CD1c-positive myeloid dendritic cell (primary cell): ENCODE data around the gene KCTD19.

Experiments used
- DNase-seq: peaks from one replicate; pipeline ENCODE4 v3.0.0-alpha.2; 2016; ENCODE audit errors: extremely low spot score

KCTD19 gene

DNA sequence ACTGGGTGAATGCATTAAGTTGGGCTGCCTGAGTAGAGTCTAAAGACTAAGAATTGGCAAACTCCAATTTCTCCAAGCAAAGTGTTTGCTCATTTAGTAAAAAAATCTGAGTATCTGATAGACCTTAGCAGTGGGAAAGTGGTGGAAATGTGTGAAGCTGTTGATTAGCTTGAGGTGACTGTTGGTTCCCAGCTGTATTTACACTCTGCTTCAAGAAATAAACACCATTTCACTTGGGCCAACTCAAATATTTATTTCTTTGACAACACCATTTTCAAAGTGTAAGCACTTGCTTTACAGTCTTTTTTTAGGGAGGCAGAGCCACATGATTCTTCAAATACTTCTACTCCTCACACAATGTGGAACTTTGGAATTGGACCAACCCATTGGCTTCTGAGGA lies 8.7 kb downstream of the KCTD19 start:
- no peak for DNase-seq

DNA sequence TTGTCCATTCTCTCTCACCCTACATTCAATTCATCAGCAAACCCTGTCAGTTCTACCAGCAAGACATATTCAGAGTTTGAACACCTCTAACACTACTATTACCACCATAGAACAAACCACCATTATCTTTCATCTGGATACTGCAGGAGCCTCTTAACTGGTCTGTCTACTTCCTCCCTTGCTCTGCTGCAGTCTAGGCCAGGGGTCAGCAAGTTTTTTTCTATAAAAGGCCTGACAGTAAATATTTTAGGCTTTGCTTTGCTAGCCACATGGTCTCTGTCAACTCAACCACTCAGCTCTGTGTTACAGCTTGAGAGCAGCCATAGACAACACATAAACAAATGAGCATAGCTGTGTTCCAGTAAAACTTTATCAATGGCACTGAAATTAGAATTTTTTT lies 13.8 kb downstream of the KCTD19 start:
- DNase-seq, result no peak

DNA sequence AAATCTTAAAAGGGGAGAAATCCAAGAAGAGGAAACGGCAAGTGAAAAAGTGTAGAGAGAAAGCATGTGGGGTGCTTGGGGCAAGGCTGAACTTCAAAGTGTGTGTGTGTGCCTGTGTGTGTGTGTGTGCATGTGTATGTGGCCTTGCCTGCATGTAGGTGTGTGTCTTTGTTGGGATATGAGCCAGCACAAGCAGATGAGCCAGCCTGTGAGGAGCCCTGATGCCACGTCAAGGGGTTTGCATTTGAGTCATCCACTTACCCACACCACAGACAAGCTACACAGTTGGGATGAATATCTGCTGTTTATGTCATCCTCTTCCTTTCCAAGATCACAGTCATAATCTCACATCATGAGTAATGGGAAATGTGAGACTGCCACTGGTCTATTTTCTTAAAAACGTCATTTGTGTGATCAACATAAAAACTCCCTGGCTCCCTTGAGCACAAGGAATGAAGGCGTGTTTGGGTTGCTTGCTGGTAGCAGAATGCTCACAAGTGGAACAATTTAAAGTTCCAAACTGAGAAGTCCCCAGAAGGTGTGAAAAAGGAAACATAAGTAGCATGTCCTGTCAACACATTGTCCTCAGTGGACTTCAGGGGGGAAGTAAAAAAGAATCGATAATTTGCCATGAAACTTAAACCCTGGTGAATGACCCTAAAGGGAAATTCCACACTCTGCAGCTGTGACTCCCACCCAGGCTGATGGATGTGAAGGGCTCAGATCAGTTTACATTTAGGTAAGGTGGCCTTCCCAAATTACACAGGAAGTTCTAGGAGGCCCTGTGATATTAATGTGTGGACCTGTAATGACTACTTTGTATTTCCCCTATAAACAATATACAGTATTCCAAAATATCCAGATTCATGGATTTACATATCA lies 14.7 kb downstream of the KCTD19 start:
- peak; percentile 27 for DNase-seq

DNA sequence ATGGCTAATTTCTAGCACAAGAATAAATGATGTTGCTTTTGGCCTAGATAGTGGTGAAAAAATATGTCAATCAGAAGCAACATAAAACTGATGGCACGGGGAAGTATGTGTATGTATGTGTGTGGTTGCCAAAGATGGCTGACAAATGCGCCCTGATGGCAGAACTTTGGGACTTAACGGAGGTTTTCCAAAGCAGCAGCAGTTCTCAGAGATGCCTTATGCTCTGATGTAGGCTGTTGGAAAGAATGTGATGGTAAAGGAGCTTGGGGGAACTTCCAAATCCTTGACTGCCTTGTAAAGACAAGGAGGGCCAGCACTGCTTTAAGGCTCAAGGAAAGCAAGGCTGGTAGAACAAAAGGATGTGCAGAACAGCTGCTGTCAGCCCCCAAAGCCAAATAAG lies 16.0 kb downstream of the KCTD19 start:
- DNase-seq, result no peak

DNA sequence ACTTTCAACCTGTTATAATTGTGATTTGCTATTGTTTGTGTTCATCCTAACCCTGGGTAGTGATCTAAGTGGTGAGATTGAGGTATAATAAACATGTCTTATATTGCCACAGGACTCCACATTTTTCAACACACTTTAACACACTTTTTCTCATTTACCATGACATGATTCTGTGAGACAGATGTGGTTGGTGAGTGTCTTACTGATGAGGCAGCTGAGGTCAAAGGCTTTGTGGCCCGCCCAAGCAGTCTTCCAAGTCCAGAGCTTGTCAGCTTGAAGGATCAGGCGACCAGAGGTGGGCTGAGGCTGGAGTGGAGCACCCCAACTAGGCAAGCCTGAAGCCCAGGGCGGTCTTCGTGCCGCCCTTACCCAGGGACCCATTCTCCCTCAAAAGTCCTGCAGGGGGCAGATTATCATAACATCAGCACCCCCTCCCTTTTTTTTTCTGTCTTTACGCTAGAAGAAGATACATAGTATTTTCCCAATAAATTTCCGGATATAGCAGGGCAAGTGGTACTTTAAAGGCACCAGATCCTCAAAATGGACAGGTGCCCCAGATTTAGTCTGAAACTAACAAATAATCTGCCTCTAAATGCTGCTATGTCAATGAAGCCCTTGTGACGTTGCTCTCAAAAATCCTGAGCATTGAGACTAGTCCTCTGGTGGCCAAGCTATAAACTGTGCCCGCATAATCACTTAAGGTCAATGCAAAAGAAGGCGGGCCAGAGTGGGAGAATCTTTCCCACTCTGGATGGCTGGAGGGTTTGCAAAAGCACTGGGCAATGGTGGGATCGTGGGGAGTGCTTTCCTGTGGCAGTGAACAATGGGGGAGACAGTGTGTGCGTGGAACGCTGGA lies 21.1 kb downstream of the KCTD19 start:
- DNase-seq, result no peak

DNA sequence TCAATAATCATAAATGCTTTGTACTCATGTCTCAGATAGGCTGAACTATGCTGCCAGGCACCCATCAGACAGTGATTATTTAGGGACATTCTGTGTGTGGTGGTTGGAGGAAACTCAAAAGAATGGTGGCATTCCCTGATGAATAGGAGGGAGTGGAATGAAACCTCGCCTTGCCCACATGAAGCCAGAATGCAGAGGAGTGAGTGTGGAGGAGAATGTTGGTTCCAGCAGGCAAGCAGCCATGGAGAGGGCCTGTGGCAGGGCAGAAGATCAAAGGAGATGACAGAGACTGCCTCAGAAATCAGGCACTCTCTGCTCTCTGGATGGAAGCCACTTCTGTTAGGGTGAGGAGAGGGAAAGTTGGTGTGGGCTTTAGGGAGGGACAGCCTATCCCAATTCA lies 22.5 kb downstream of the KCTD19 start:
- DNase-seq, result no peak

DNA sequence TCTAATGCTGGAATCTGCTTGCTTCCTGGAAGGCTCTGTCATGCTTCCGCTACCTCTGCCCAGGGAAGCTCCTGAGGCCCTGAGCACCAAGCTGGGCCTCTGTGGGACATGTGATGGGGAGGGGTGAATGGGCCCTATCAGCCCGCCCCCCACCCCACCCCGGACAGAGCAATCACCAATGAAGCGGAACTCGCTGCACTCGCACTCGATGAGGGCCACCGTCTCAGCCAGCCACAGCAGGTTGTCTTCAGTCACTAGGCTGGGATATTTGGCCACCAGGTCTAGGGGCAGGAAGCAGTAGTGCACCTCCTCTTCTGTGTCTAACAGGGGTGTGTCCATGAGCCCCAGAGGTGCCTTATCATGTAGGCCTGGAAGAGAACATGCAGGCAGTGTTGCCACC lies 23.6 kb downstream of the KCTD19 start:
- DNase-seq, result no peak

DNA sequence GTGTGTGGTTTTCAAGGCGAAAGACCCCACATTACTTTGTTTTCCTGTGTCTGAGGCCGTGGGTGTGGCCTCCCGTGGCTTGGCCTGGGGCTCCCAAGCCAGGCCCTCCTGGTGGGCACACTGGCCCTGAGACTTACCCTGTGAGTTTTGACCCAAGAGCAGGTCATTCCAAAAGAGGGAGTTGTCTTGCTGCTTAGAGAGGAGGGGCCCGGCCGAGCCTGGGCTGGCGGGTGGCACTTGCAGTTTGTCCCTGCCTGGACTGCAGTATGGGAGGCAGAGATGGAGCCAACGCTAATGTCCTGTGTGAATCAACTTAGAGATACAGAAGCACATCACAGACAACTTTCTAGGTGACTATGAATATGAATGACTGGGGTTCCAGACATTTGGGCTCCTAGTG lies 24.5 kb downstream of the KCTD19 start:
- no peak for DNase-seq

DNA sequence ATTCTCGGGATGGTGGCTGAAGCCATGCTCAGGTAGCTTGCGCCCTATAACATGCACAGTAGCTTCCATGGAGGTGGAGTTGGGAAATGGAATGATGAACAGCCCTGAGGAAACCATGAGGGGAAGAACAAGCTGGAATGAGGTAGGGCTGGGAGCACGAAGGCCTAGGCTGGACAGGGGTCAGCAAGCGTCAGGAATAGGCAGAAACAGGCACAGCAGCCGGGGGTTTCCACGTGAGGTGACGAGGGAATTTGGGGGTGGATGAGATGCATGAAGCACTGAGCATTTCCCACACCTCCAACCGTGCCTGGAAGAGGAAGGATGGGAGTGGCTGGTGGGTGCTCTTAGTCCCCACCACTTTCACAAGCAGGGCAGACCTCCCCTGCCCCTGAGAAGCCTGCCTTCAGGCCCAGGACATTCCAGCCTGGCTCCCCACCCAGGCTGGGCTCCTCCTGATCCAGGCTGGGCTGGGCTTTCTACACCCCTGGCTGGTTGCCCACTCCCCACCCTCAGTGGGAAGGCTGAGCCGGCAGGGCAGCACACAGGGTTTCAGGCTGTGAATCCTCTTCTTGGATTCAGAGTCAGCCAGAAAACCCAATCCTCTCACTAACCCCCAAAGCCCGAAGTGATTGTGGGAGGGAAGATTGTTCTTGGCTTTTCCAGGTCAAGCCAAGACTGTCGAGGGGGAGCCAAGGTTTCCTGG lies 25.3 kb downstream of the KCTD19 start:
- DNase-seq, result no peak

DNA sequence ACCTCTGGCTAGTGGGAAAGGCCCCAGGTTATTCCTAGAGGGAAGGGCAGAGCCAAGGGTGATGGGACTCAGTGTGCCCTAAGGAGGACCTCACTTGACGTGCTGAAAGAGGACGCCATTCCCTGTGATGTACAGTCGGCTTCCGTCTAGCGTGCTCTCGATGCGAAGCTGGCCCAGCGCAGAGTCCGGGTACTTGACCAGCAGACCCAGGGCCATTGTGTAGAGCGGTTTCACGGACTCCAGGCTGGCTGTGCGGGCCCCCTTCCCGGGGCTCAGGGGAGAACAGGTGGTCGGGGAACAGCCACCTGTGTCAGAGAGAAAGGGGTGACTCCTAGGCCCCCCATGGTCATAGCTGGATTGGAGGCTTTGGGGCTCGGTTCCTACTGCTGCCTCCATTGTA lies 27.3 kb downstream of the KCTD19 start:
- DNase-seq, result no peak

DNA sequence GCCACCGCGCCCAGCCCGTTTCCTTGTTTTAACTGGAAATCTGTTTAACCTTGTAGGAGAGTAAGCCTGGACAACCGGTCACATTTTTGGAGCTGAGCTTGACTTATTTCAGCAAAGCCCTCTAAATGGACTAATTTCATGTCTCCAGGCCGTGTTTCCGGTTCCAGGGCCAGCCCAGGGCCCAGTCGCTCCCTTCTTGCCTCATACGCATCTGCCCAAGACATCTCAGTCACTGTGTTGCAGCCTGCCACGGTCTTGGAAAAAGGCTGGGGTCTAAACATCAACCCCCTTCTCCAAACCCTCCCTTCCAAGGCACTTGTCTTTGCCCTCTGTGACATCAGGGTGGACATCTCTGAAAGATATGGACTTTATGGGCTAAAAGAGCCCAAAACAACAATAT lies 28.3 kb downstream of the KCTD19 start:
- DNase-seq, result no peak

DNA sequence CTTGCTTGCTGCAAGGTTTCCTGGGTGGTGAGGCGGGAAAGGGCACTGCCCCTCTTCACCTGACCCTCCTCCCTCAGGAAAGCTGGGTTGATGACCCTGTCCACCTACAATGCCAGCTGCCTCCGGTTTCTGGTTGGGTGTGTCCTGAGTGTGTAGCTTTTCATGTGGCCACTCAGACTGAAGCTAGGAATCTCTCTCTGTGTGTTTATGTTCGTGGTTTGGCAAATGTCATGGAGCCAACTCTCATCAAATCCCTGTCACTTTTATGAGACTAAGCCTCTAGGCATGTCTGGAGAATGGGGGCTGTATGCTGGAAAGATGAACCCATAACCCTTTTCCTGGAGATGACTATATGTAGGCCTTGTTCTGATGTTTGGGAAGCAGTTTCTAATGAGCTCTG lies 30.1 kb downstream of the KCTD19 start:
- DNase-seq, result no peak

DNA sequence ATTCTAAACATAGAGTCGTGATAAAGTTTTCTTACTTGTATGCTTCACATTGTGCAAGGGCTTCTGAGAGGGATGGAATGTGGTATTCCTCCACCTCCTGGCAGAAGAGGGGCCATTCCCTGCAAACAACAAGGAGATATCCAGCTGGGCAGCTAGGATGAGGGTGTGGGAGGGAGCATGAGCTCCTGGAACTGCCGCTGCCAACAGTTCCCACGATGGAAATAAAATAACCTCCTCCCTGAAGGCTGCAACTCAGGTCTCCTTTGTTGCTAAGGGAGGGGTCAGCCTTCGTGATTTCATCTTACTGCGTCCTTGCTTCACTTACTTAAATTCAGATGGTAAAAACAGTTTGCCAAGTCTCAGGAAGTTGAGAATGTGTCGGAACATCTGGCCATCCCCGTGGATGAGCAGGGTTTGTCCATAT lies 31.6 kb downstream of the KCTD19 start:
- no peak for DNase-seq

DNA sequence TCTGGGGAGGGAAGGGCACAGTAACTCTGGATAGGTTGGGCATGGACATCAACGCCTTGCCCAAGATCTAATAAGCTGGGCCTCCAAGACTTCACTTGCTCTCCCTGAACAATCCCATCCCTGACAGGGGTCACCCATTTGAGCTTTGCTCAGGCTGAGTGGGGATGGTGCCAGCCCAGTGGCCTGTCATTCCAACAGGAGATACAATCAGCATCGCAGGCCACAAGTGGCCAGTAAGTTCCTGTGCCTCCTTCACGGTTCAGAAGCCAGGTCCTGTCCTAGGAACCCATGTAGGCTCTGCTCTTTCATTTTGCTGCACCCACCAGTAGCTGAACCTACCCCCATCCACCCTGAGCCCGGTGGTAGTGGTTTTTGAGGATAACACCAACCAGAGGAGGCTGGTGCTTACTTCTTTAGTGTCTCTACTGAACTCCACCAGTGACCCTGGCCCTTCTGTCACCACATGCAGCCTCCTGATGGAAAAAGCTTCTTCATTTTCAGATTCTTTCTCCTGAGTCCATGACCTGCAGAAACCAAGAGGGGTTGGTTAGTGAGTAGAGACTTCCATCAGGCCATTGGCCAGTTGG lies 32.3 kb downstream of the KCTD19 start:
- no peak for DNase-seq

DNA sequence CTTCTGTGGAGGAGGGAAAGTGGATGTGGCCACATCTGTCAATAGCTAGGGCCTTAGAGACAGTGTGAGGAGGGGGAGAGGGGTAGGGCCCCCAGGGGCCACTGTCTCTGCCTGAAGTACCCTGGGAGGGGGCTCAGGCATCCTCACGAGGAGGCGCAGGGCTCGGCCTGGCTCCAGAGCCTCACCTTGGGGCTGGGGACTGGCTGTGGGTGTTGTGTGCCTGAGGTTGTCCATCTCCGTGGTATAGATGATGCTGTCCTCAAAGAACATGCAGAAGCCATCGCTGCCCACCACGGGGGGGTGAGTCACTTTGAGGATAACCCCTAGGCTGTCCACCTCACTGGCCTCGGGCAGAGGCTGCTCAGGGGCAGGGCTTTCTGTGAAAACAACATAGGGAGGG lies 35.1 kb downstream of the KCTD19 start:
- DNase-seq, result no peak

DNA sequence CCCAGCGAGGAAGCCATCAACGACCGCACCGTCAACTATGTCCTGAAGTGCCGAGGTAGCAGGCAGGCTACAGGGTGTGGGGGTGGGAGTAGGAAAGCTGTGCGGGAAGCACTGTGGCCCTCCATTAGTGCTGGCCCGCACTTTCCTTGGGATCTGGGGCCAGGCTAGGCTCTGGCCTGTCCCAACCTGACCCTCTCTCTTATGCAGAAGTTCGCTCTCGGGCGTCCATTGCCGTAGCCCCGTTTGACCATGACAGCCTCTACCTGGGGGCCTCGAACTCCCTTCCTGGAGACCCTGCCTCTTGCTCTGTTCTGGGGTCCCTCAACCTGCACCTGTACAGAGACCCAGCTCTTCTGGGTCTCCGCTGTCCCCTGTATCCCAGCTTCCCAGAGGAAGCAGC lies 38.6 kb downstream of the KCTD19 start:
- no peak for DNase-seq

DNA sequence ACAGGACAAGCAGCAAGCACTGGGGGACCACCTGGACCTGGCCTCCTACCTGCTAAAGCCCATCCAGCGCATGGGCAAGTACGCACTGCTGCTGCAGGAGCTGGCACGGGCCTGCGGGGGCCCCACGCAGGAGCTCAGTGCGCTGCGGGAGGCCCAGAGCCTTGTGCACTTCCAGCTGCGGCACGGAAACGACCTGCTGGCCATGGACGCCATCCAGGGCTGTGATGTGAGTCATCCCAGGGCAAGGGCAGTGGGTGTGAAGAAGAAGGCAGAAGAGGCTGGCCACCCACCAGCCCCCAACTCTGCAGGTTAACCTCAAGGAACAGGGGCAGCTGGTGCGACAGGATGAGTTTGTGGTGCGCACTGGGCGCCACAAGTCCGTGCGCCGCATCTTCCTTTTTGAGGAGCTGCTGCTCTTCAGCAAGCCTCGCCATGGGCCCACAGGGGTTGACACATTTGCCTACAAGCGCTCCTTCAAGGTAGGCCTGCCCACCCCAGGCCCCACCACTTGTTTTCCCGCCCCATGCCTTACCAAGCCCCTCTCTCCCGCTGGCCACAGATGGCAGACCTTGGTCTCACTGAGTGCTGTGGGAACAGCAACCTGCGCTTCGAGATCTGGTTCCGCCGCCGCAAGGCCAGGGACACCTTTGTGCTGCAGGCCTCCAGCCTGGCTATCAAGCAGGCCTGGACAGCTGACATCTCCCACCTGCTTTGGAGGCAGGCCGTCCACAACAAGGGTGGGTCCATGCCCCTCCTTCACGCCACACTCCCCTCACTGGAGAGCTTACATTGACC lies 39.9 kb downstream of the KCTD19 start:
- DNase-seq, result no peak

DNA sequence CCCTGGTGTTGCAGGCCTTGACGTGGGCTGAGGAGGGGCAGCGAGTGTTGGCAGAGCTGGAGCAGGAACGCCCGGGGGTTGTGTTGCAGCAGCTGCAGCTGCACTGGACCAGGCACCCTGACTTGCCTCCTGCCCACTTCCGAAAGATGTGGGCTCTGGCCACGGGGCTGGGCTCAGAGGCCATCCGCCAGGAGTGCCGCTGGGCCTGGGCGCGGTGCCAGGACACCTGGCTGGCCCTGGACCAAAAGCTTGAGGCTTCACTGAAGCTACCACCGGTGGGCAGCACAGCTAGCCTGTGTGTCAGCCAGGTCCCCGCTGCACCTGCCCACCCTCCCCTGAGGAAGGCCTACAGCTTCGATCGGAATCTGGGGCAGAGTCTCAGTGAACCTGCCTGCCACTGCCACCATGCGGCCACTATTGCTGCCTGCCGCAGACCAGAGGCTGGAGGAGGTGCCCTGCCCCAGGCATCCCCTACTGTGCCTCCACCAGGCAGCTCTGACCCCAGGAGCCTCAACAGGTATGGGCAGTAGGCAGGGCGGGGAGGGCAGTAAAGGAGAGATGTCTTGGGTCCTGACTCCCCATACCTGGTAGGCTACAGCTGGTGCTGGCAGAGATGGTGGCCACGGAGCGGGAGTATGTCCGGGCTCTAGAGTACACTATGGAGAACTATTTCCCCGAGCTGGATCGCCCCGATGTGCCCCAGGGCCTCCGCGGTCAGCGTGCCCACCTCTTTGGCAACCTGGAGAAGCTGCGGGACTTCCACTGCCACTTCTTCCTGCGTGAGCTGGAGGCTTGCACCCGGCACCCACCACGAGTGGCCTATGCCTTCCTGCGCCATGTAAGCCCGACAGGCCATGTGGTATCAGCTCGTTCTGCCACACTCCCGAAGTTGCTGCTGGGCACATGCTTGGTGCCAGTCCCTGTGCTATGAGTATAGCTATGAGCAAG lies 41.6 kb downstream of the KCTD19 start:
- DNase-seq, result no peak

DNA sequence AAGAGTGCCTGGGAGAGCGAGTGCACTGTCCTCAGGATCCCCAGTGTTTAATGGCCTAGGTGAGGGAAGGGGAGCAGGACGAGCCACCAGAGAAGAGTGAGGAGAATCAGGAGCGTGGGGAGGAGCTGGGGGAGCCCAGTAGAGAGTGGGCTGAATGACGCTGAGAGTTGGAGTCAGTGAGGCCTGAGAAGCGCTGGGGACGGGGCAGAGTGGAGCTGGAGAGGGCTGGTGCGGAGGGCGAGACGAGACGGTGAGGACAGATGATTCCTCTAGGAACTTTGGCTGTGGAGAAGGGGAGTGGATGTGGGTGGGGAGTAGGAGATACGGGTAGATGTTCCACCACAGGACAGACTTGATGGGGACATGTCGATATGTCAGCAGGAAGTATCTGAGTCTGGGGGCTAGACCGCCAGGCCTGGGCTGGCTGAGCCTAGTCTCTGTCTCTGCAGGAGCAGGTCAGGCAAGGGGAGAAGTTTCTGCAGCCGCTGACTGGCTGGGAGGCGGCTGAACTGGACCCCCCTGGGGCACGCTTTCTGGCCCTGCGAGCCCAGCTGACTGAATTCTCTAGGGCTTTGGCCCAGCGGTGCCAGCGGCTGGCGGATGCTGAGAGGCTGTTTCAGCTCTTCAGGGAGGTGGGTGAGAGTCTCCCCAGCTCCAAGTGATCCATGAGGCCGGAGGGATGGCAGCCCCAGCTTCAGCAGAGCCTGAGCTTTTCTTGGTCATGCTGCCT lies 42.5 kb downstream of the KCTD19 start:
- DNase-seq, result no peak
